A549 (cell line): ENCODE measurements around the gene ACAD8. TPM values are rescaled to one million over a fixed set of nuclear protein-coding genes. Genes with fewer than 3 reads are reported as not detected.

Source experiments
- ATAC-seq, 2 experiments: fragments of 200-7000 bp in 1 of 2; fragments of >200 bp in 1 of 2; cut with Nextera tagmentation in 1 of 2; cut with Tn5 transposase in 1 of 2; 3 replicates each; pipeline versions ENCODE4 v1.8.0 to v1.9.1; 2018 to 2020; ENCODE audit warnings: mild to moderate bottlenecking in 1 of 2, moderate library complexity in 1 of 2
- CTCF ChIA-PET: fragments of 300-600 bp; sonication (Branson Sonifier 250); formaldehyde crosslinking; extraction: SDS; loops from one replicate; lab custom pipeline; 2021; ENCODE audit warnings: antibody characterized with exemption, inconsistent platforms; lab: Yijun Ruan, JAX
- POLR2A ChIA-PET: fragments of 350-600 bp; formaldehyde crosslinking; extraction: SDS; loops from one replicate; lab custom pipeline; 2021; ENCODE audit warnings: antibody characterized with exemption, inconsistent platforms; lab: Yijun Ruan, JAX
- DNase-seq, 2 experiments: peaks; one replicate each; pipeline versions ENCODE4 v3.0.0 to v3.0.0-alpha.2; 2011 to 2016; ENCODE audit warnings: low read depth in 1 of 2, low spot score in 1 of 2
- FAIRE-seq: peaks from 2 replicates; lab custom pipeline; 2011; peaks lifted over from hg19 to GRCh38; lab: Jason Lieb, UNC
- H3K27ac ChIP-seq, 2 experiments: fragments of >200 bp; sonication (Bioruptor Twin); formaldehyde crosslinking; 3 replicates each; pipeline ENCODE4 v1.5.1; 2016 to 2017
- H3K4me1 ChIP-seq: fragments of >200 bp; sonication (Bioruptor Twin); formaldehyde crosslinking; 3 replicates; pipeline ENCODE4 v1.6.1; 2016
- H3K4me2 ChIP-seq: fragments of >200 bp; sonication (Bioruptor Twin); formaldehyde crosslinking; 3 replicates; pipeline ENCODE4 v1.6.1; 2016
- H3K4me3 ChIP-seq: fragments of >200 bp; sonication (Bioruptor Twin); formaldehyde crosslinking; 3 replicates; pipeline ENCODE4 v1.5.1; 2016
- H3K9me3 ChIP-seq: fragments of >200 bp; sonication (Bioruptor Twin); formaldehyde crosslinking; 3 replicates; pipeline ENCODE4 v1.6.1; 2016
- BHLHE40 ChIP-seq: IDR thresholded peaks from 2 replicates; pipeline ENCODE4 v1.6.1; 2012; ENCODE audit warnings: low read depth, low read length, inconsistent platforms
- CBX2 ChIP-seq: fragments of 200-600 bp; sonication (generic); IDR thresholded peaks from 2 replicates; pipeline ENCODE4 v1.6.1; 2016; ENCODE audit warnings: low read depth, mild to moderate bottlenecking, borderline replicate concordance
- CBX8 ChIP-seq: fragments of 200-600 bp; sonication (generic); IDR thresholded peaks from 2 replicates; pipeline ENCODE4 v1.6.1; 2016
- CEBPB ChIP-seq, 2 experiments: fragments of >200 bp in 1 of 2; sonication (Bioruptor Twin) in 1 of 2; formaldehyde crosslinking in 1 of 2; IDR thresholded peaks; 2 replicates each; pipeline ENCODE4 v1.6.1; 2012 to 2016
- CHD4 ChIP-seq: fragments of 200-600 bp; sonication (generic); IDR thresholded peaks from 2 replicates; pipeline ENCODE4 v1.6.1; 2016; ENCODE audit warnings: antibody characterized with exemption, mild to moderate bottlenecking, borderline replicate concordance
- EHMT2 ChIP-seq: fragments of 200-600 bp; sonication (generic); IDR thresholded peaks from 2 replicates; pipeline ENCODE4 v1.6.1; 2016; ENCODE audit warnings: antibody characterized with exemption, low read depth, mild to moderate bottlenecking, moderate library complexity
- EP300 ChIP-seq, 2 experiments: fragments of >200 bp; sonication (Bioruptor Twin); formaldehyde crosslinking; IDR thresholded peaks; 2 replicates in 1 of 2; 3 replicates in 1 of 2; pipeline ENCODE4 v1.6.1; 2016 to 2017
- FOSL2 ChIP-seq, 2 experiments: fragments of 450-650 bp in 1 of 2; fragments of >200 bp in 1 of 2; sonication (Bioruptor Twin) in 1 of 2; formaldehyde crosslinking; IDR thresholded peaks; 2 replicates each; pipeline versions ENCODE4 v1.5.0 to v1.6.1; 2016 to 2020; ENCODE audit warnings: mild to moderate bottlenecking in 1 of 2, moderate library complexity in 1 of 2
- FOXS1 ChIP-seq: fragments of 250-450 bp; sonication (Bioruptor Pico); IDR thresholded peaks from 2 replicates; pipeline ENCODE4 v1.5.0; 2020; ENCODE audit warnings: mild to moderate bottlenecking, moderate library complexity
- HOXB5 ChIP-seq: fragments of 250-450 bp; sonication (Bioruptor Pico); IDR thresholded peaks from 2 replicates; pipeline ENCODE4 v1.5.0; 2020; ENCODE audit warnings: mild to moderate bottlenecking, moderate library complexity
- JUNB ChIP-seq: fragments of >200 bp; sonication (Bioruptor Twin); formaldehyde crosslinking; IDR thresholded peaks from 2 replicates; pipeline ENCODE4 v1.6.1; 2016
- KDM1A ChIP-seq: fragments of 200-600 bp; sonication (generic); IDR thresholded peaks from 2 replicates; pipeline ENCODE4 v1.6.1; 2016; ENCODE audit warnings: low read depth, mild to moderate bottlenecking
- MAZ ChIP-seq: fragments of 150-350 bp; IDR thresholded peaks from 2 replicates; pipeline ENCODE4 v1.6.1; 2014; ENCODE audit warnings: antibody characterized with exemption, low read depth, low read length, borderline replicate concordance
- NR3C1 ChIP-seq: fragments of >200 bp; sonication (Bioruptor Twin); formaldehyde crosslinking; IDR thresholded peaks from 3 replicates; pipeline ENCODE4 v1.6.1; 2017
- PHF8 ChIP-seq: fragments of 200-600 bp; sonication (generic); IDR thresholded peaks from 2 replicates; pipeline ENCODE4 v1.6.1; 2016; ENCODE audit warnings: low read depth, mild to moderate bottlenecking, antibody characterized with exemption, moderate library complexity, borderline replicate concordance
- RAD21 ChIP-seq, 2 experiments: fragments of >200 bp in 1 of 2; sonication (Bioruptor Twin) in 1 of 2; formaldehyde crosslinking in 1 of 2; IDR thresholded peaks in 1 of 2; conservative IDR thresholded peaks in 1 of 2; 2 replicates in 1 of 2; 3 replicates in 1 of 2; pipeline ENCODE4 v1.6.1; 2012 to 2018; ENCODE audit warnings: inconsistent platforms in 1 of 2
- RARB ChIP-seq: fragments of 250-450 bp; sonication (Bioruptor Pico); IDR thresholded peaks from 2 replicates; pipeline ENCODE4 v1.8.0; 2021; ENCODE audit warnings: mild to moderate bottlenecking, moderate library complexity
- RFX5 ChIP-seq: fragments of 450-650 bp; IDR thresholded peaks from 2 replicates; pipeline ENCODE4 v1.7.1; 2014; ENCODE audit warnings: antibody characterized with exemption, mild to moderate bottlenecking, moderate library complexity
- RNF2 ChIP-seq: fragments of 200-600 bp; sonication (generic); IDR thresholded peaks from 2 replicates; pipeline ENCODE4 v1.6.1; 2016; ENCODE audit warnings: low read depth, mild to moderate bottlenecking, antibody characterized with exemption, moderate library complexity, borderline replicate concordance
- TFCP2L1 ChIP-seq: fragments of 250-450 bp; sonication (Bioruptor Pico); IDR thresholded peaks from 2 replicates; pipeline ENCODE4 v1.5.0; 2021; ENCODE audit warnings: mild to moderate bottlenecking
- ZNF302 ChIP-seq: fragments of 250-450 bp; sonication (Bioruptor Pico); IDR thresholded peaks from 2 replicates; pipeline ENCODE4 v1.9.0; 2021; ENCODE audit warnings: inconsistent platforms, mild to moderate bottlenecking, moderate library complexity
- WGBS: methylation state at CpG from one replicate; pipeline ENCODE4 v1.1.6; 2017; ENCODE audit errors: missing lambda C conversion rate; 5-methylcytosine and 5-hydroxymethylcytosine counted together
- polyA plus RNA-seq, 4 experiments: library from polyadenylated mRNA; depleted of rRNA in 3 of 4; stranded (reverse); fragments of >200 nt; fragmentation: RNase III in 1 of 4; extraction: RNeasy Plus Mini Kit Qiagen cat#74134 plus additional on column Dnase treatment in 1 of 4; gene quantifications; 2 replicates in 3 of 4; 3 replicates in 1 of 4; pipeline ENCODE4 v1.2.3, GENCODE V29; 2011 to 2017
- TF ChIP-seq, protein P1 (sequence below): fragments of >200 bp; sonication (Bioruptor Twin); formaldehyde crosslinking; IDR thresholded peaks from 2 replicates; pipeline ENCODE4 v1.6.1; 2016
- TF ChIP-seq, protein P2 (sequence below): fragments of 250-450 bp; sonication (Bioruptor Pico); IDR thresholded peaks from 2 replicates; pipeline ENCODE4 v1.5.0; 2020; ENCODE audit warnings: low read depth, mild to moderate bottlenecking, moderate library complexity
- TF ChIP-seq, protein P3 (sequence below): fragments of 200-600 bp; sonication (generic); IDR thresholded peaks from 2 replicates; pipeline ENCODE4 v1.6.1; 2016; ENCODE audit warnings: antibody characterized with exemption, mild to moderate bottlenecking, moderate library complexity
- TF ChIP-seq, protein P4 (sequence below): fragments of >200 bp; sonication (Bioruptor Twin); formaldehyde crosslinking; IDR thresholded peaks from 3 replicates; pipeline ENCODE4 v1.6.1; 2016

The ACAD8 gene
- polyA plus RNA-seq, 2 of the 4 experiments (the other 2 are of a cell fraction) = 13.5 to 16.9 TPM

DNA sequence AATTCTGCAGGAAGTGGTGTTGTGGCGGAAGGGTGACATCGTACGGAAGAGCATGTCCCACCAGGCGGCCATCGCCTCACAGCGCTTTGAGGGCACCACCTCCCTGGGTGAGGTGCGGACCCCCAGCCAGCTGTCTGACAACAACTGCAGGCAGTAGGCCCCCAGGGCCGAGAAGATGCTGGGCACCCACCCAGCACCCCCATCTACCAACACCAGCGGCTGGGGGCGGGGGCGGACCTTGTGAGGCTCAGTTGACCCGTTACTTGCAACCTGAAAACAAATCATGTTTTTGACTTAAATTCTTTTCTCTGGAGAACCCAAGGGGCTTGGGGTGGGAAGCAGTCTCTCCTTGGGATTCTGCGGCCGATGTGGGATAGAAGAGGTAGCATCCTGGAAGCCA is 7.9 kb upstream of the ACAD8 start:
- ChIA-PET CTCF (interaction anchor here (1.4 to 2.1 kb wide), 4 partner anchors 9 to 195 kb away, joined by 5 to 12 read pairs (median 6); partner anchors contain the start of genes ACAD8 and THYN1), POLR2A (no interaction called here)
- DNase-seq (no peak), FAIRE-seq (no peak), ATAC-seq (no peak)
- TF ChIP-seq KDM1A = no peak
- TF ChIP-seq, protein P1, sequence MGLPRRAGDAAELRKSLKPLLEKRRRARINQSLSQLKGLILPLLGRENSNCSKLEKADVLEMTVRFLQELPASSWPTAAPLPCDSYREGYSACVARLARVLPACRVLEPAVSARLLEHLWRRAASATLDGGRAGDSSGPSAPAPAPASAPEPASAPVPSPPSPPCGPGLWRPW = no peak
- H3K27ac ChIP-seq = no peak overlapping the region
- H3K4me2 ChIP-seq = no peak overlapping the region
- no peaks in the 10 kb centered on the region for H3K9me3 ChIP-seq
- 93% methylated on average over 7 of the region's 14 CpGs for WGBS
- H3K4me3 ChIP-seq = no peak overlapping the region
- H3K4me1 ChIP-seq = no peaks in the 10 kb centered on the region

DNA sequence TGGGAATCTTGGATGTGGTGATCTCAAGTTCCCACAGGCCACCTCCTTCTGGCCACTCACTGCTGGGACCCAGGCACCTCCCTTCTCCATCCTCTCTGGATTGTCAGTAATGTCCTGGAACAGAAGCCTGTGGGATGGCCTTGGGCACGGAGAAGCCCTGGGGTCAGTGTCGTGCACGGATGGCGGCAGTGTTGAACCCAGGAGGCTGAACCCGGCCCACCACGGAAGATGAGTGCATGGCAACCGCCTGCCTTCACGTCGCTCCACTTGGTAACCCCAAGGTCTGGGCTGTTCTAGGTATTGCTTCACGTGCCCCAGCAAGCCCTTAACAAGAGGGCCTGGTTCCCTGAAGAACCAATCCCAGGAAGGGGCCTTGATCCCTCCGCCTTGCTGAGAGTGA is 7.3 kb upstream of the ACAD8 start:
- Histone ChIP-seq H3K4me2 (no peak overlapping the region), H3K4me3 (no peak overlapping the region), H3K9me3 (no peaks in the 10 kb centered on the region), H3K4me1 (no peaks in the 10 kb centered on the region), H3K27ac (no peak overlapping the region)
- ChIA-PET CTCF (no interaction called here), POLR2A (no interaction called here)
- FAIRE-seq = no peak
- WGBS = 95% methylated on average over 4 of the region's 11 CpGs
- no peak for ATAC-seq
- no peak for DNase-seq
- TF ChIP-seq RFX5 (no peak), EP300 (IDR thresholded peaks at IDR 0.05) (no peak), FOSL2 (IDR thresholded peaks at IDR 0.05) (no peak), FOSL2 (CRISPR knock-in tag; IDR thresholded peaks at IDR 0.05) (no peak), CEBPB (IDR thresholded peaks at IDR 0.05) (no peak), EHMT2 (no peak), TFCP2L1 (CRISPR knock-in tag) (no peak), FOXS1 (CRISPR knock-in tag) (no peak), RNF2 (no peak), RAD21 (conservative IDR thresholded peaks at IDR 0.05 in 1 of 2, IDR thresholded peaks at IDR 0.05 in 1 of 2) (no peak), PHF8 (no peak), MAZ (no peak), CBX8 (no peak), CHD4 (no peak)
- TF ChIP-seq, protein P2, sequence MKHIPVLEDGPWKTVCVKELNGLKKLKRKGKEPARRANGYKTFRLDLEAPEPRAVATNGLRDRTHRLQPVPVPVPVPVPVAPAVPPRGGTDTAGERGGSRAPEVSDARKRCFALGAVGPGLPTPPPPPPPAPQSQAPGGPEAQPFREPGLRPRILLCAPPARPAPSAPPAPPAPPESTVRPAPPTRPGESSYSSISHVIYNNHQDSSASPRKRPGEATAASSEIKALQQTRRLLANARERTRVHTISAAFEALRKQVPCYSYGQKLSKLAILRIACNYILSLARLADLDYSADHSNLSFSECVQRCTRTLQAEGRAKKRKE = no peak

DNA sequence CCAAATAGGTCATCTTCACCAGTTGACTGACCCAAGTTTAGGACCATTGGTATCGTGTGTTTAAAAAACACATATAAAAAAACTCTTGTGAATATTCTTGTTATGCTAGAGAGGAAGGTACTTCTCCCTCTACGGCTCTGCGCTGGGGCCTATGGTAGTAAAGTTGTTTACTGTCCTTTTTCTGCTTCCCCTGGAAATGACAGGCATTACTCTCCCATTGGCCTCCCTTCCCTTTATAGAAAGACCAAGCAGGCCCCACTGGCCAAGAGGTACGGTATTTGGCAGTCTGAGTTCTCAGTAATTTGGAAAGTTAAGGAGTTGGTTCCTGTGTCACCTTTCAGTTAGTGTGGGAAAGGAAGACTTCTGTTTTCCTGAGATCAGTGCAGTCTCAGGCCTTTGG is 6.7 kb upstream of the ACAD8 start:
- FAIRE-seq = no peak

More for the DNA sequence above, 6.7 kb upstream of the ACAD8 start:
- DNase-seq (no peak), ATAC-seq (no peak)
- WGBS = 97% methylated on average over 4 of the region's 4 CpGs
- Histone ChIP-seq H3K4me1 (no peaks in the 10 kb centered on the region), H3K9me3 (no peaks in the 10 kb centered on the region), H3K27ac (no peak overlapping the region), H3K4me3 (no peak overlapping the region), H3K4me2 (no peak overlapping the region)
- ChIA-PET POLR2A (no interaction called here), CTCF (no interaction called here)
- TF ChIP-seq RARB (CRISPR knock-in tag) (no peak), JUNB (no peak), FOXS1 (CRISPR knock-in tag) (no peak), CBX2 (no peak), CBX8 (no peak), BHLHE40 (no peak), HOXB5 (CRISPR knock-in tag) (no peak), NR3C1 (no peak), ZNF302 (CRISPR knock-in tag) (no peak)
- TF ChIP-seq, protein P3, sequence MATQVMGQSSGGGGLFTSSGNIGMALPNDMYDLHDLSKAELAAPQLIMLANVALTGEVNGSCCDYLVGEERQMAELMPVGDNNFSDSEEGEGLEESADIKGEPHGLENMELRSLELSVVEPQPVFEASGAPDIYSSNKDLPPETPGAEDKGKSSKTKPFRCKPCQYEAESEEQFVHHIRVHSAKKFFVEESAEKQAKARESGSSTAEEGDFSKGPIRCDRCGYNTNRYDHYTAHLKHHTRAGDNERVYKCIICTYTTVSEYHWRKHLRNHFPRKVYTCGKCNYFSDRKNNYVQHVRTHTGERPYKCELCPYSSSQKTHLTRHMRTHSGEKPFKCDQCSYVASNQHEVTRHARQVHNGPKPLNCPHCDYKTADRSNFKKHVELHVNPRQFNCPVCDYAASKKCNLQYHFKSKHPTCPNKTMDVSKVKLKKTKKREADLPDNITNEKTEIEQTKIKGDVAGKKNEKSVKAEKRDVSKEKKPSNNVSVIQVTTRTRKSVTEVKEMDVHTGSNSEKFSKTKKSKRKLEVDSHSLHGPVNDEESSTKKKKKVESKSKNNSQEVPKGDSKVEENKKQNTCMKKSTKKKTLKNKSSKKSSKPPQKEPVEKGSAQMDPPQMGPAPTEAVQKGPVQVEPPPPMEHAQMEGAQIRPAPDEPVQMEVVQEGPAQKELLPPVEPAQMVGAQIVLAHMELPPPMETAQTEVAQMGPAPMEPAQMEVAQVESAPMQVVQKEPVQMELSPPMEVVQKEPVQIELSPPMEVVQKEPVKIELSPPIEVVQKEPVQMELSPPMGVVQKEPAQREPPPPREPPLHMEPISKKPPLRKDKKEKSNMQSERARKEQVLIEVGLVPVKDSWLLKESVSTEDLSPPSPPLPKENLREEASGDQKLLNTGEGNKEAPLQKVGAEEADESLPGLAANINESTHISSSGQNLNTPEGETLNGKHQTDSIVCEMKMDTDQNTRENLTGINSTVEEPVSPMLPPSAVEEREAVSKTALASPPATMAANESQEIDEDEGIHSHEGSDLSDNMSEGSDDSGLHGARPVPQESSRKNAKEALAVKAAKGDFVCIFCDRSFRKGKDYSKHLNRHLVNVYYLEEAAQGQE = no peak
- TF ChIP-seq, protein P4, sequence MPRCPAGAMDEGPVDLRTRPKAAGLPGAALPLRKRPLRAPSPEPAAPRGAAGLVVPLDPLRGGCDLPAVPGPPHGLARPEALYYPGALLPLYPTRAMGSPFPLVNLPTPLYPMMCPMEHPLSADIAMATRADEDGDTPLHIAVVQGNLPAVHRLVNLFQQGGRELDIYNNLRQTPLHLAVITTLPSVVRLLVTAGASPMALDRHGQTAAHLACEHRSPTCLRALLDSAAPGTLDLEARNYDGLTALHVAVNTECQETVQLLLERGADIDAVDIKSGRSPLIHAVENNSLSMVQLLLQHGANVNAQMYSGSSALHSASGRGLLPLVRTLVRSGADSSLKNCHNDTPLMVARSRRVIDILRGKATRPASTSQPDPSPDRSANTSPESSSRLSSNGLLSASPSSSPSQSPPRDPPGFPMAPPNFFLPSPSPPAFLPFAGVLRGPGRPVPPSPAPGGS = no peak
